ENCODE measurements around the gene LMAN2L. TPM values are rescaled to one million over a fixed set of nuclear protein-coding genes. Genes with fewer than 3 reads are reported as not detected.

The LMAN2L gene
- total and polyA plus RNA-seq, 4 donors, result 6.4 to 15.1 (median 12.3) TPM

DNA sequence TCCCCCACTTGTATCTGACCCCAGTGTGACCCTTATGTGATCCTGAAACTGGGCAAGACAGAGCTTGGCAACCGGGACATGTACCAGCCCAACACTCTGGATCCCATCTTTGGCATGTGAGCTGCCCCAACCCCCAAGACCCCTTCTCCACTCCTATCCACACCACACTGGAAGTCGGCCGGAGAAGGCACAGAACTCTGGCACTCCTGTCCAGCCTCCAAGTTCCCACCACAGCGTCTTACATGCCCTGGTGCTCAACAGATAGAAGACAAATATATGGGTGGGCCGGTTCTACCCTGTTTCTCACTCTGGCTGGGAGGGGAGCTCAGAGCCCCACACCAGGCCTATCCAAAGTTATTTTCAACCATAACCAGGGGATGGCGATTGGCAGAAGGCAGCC lies 40.8 kb downstream of the LMAN2L start:
- TF ChIP-seq EGR1 (IDR thresholded peaks at IDR 0.05; ENCODE audit: low read depth in 2 of 2) (no peak), JUND (IDR thresholded peaks at IDR 0.05) (no peak), HNF4G (IDR thresholded peaks at IDR 0.05) (no peak), FOXA2 (IDR thresholded peaks at IDR 0.05) (no peak), YY1 (IDR thresholded peaks at IDR 0.05) (no peak), NR2F2 (IDR thresholded peaks at IDR 0.05) (no peak), RAD21 (IDR thresholded peaks at IDR 0.05) (no peak), TAF1 (conservative IDR thresholded peaks at IDR 0.05) (no peak), HNF4A (conservative IDR thresholded peaks at IDR 0.05) (no peak), SP1 (IDR thresholded peaks at IDR 0.05) (no peak), GABPA (IDR thresholded peaks at IDR 0.05 in 1 of 2, conservative IDR thresholded peaks at IDR 0.05 in 1 of 2) (no peak), FOXA1 (IDR thresholded peaks at IDR 0.05) (no peak), RXRA (IDR thresholded peaks at IDR 0.05) (no peak)
- TF ChIP-seq, protein P1, sequence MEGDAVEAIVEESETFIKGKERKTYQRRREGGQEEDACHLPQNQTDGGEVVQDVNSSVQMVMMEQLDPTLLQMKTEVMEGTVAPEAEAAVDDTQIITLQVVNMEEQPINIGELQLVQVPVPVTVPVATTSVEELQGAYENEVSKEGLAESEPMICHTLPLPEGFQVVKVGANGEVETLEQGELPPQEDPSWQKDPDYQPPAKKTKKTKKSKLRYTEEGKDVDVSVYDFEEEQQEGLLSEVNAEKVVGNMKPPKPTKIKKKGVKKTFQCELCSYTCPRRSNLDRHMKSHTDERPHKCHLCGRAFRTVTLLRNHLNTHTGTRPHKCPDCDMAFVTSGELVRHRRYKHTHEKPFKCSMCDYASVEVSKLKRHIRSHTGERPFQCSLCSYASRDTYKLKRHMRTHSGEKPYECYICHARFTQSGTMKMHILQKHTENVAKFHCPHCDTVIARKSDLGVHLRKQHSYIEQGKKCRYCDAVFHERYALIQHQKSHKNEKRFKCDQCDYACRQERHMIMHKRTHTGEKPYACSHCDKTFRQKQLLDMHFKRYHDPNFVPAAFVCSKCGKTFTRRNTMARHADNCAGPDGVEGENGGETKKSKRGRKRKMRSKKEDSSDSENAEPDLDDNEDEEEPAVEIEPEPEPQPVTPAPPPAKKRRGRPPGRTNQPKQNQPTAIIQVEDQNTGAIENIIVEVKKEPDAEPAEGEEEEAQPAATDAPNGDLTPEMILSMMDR (IDR thresholded peaks at IDR 0.05; ENCODE audit: low read depth, low read length, missing input control), result no peak
- TF ChIP-seq, protein P2, sequence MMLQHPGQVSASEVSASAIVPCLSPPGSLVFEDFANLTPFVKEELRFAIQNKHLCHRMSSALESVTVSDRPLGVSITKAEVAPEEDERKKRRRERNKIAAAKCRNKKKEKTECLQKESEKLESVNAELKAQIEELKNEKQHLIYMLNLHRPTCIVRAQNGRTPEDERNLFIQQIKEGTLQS (IDR thresholded peaks at IDR 0.05), result no peak
- TF ChIP-seq, protein P3, sequence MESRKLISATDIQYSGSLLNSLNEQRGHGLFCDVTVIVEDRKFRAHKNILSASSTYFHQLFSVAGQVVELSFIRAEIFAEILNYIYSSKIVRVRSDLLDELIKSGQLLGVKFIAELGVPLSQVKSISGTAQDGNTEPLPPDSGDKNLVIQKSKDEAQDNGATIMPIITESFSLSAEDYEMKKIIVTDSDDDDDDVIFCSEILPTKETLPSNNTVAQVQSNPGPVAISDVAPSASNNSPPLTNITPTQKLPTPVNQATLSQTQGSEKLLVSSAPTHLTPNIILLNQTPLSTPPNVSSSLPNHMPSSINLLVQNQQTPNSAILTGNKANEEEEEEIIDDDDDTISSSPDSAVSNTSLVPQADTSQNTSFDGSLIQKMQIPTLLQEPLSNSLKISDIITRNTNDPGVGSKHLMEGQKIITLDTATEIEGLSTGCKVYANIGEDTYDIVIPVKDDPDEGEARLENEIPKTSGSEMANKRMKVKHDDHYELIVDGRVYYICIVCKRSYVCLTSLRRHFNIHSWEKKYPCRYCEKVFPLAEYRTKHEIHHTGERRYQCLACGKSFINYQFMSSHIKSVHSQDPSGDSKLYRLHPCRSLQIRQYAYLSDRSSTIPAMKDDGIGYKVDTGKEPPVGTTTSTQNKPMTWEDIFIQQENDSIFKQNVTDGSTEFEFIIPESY (IDR thresholded peaks at IDR 0.05), result no peak
- TF ChIP-seq, protein P4, sequence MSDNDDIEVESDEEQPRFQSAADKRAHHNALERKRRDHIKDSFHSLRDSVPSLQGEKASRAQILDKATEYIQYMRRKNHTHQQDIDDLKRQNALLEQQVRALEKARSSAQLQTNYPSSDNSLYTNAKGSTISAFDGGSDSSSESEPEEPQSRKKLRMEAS (IDR thresholded peaks at IDR 0.05), result no peak
- TF ChIP-seq, protein P5, sequence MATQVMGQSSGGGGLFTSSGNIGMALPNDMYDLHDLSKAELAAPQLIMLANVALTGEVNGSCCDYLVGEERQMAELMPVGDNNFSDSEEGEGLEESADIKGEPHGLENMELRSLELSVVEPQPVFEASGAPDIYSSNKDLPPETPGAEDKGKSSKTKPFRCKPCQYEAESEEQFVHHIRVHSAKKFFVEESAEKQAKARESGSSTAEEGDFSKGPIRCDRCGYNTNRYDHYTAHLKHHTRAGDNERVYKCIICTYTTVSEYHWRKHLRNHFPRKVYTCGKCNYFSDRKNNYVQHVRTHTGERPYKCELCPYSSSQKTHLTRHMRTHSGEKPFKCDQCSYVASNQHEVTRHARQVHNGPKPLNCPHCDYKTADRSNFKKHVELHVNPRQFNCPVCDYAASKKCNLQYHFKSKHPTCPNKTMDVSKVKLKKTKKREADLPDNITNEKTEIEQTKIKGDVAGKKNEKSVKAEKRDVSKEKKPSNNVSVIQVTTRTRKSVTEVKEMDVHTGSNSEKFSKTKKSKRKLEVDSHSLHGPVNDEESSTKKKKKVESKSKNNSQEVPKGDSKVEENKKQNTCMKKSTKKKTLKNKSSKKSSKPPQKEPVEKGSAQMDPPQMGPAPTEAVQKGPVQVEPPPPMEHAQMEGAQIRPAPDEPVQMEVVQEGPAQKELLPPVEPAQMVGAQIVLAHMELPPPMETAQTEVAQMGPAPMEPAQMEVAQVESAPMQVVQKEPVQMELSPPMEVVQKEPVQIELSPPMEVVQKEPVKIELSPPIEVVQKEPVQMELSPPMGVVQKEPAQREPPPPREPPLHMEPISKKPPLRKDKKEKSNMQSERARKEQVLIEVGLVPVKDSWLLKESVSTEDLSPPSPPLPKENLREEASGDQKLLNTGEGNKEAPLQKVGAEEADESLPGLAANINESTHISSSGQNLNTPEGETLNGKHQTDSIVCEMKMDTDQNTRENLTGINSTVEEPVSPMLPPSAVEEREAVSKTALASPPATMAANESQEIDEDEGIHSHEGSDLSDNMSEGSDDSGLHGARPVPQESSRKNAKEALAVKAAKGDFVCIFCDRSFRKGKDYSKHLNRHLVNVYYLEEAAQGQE (IDR thresholded peaks at IDR 0.05), result no peak
- 95% methylated on average over 6 of the region's 6 CpGs for WGBS
- no peak overlapping the region for H3K4me3 ChIP-seq (ENCODE audit: low read depth in 1 of 3, low read length in 3 of 3)
- H3K9ac ChIP-seq (ENCODE audit: low read depth in 1 of 2, low read length in 2 of 2), result no peak overlapping the region
- H3K27me3 ChIP-seq (ENCODE audit: control insufficient read depth in 4 of 4, insufficient read depth in 4 of 4, low read length in 3 of 4), result no peaks in the 10 kb centered on the region
- no peaks in the 10 kb centered on the region for H3K9me3 ChIP-seq (ENCODE audit: control insufficient read depth in 4 of 4, low read length in 3 of 4)
- H3K36me3 ChIP-seq (ENCODE audit: control insufficient read depth in 4 of 4, insufficient read depth in 3 of 4, low read depth in 1 of 4, low read length in 3 of 4), result peaks cover 0 to 8% (median 0%) of the 10 kb centered on the region in 4 donors
- H3K4me1 ChIP-seq (ENCODE audit: control insufficient read depth in 4 of 4, insufficient read depth in 4 of 4, low read length in 3 of 4), result no peaks in the 10 kb centered on the region
- DNase-seq (ENCODE audit: low spot score), result no peak
- no peak overlapping the region for H3K27ac ChIP-seq (ENCODE audit: low read depth in 1 of 2, low read length in 2 of 2)
